Tongue (tissue), 2 donors: ENCODE data around the gene PACS2. TPM values are rescaled to one million over a fixed set of nuclear protein-coding genes. Genes with fewer than 3 reads are reported as not detected.

Source experiments
- DNase-seq: peaks from one replicate; pipeline ENCODE4 v3.0.0-alpha.2; 2015
- total RNA-seq: library from RNA; depleted of rRNA; stranded (reverse); fragments of >200 nt; gene quantifications from one replicate; pipeline ENCODE4 v1.2.3, GENCODE V29; 2014

The PACS2 gene
- total RNA-seq, 1 donor from 2014 or later: 84.8 TPM

DNA sequence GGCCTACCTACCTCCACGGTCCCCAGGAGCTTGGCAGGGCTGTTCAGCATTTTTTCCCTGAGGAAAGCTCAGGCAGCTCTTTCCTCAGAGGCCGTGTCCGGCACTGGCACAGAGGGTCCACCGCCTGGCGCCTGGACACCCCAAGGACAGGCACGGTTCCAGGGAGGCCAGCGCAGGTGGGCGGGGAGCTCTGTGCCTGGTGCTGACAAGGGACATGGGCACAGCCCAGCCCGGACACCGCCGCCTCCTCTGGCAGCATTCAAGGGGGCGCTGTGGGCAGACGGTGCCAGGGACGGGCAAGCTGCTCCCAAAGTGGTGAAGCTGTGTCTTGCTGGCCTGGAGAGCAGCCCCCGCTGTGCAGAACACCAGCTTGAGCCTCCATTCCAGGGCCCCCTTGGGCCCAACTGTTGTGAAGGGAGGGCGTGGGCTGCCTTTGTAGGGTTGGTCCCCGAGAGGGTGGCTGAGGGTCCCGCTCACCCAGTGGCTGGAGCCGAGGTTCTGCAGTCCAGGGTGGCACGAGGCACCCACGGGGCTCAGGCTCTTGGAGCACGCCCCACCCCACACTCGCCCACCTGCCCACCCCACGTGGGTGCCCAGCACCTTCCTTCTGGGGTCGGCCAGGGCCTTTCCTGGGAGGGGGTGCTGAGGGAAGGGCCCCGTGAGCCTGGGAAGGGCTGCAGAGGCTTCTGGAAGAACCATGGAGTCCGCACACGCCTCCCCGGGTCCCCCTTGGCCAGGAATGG, 54.5 kb downstream of the PACS2 start:
- no peak for DNase-seq

GRCh38 chr14:105369653-105370040, 55.1 kb downstream of the PACS2 start:
- no peak for DNase-seq

DNA sequence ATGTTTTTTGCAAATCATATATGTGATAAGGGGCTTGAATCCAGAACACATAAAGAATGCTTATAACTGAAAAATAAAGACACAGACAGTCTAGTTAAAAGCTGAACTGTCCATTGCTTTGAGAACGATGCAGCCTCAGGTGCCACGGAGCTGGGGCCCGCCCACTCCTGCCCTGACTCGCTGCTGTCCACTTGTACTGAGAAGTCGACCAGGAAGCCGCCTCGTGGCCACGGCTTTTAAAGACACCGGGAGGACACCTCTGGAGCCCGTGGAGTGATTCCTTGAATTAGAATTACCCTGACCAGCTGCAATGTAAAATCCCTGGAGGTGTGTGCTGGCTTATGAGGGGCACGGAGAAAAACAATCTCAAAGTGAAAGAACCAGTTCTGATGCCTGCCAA, 59.8 kb downstream of the PACS2 start:
- DNase-seq: no peak

- DNase-seq: no peak
Measured at GRCh38 chr14:105375635-105376057, 61.1 kb downstream of the PACS2 start.

- no peak for DNase-seq
Measured at GRCh38 chr14:105376521-105377440, 62.2 kb downstream of the PACS2 start.

- no peak for DNase-seq
Measured at GRCh38 chr14:105377555-105378182, 63.1 kb downstream of the PACS2 start.

DNA sequence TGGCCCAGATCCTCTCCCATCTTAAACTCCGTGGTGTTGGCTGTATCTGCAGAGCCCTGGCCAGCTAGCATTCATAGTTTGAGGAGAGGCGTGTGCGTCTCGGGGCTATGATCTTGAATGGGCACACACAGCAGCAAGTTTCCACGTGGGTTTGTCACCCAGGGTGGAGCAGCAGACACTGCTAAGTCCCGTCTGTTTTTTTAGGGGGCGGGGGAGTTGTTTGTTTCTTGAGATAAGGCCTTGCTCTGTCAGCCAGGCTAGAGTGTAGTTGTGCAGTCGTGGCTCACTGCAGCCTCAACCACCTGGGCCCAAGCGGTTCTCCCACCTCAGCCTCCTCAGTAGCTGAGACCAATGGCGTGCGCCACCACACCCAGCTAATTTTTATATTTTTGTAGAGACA, 63.7 kb downstream of the PACS2 start:
- no peak for DNase-seq

GRCh38 chr14:105378873-105379685, 64.5 kb downstream of the PACS2 start:
- no peak for DNase-seq

DNA sequence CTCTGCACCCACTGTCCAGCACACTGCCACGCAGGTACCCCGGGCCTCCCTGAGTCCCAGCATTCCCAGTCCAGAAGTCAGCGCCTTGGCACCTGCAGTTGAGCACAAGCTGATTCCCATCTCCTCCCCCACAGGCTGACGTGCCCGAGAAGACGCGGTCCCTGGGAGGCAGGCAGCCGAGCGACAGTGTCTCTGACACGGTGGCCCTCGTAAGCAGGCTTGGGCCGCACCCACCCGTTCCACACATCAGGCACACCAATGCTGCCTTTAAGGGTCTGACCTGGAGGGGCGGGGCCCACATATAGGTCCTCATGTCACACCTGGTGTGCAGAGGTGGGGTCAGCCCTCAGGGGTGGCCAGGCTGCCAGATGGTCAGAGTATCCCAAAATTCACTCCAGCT, 65.4 kb downstream of the PACS2 start:
- no peak for DNase-seq

- no peak for DNase-seq
Measured at GRCh38 chr14:105380756-105381155, 66.2 kb downstream of the PACS2 start.

- DNase-seq: no peak
Measured at GRCh38 chr14:105381446-105382342, 67.1 kb downstream of the PACS2 start.

DNA sequence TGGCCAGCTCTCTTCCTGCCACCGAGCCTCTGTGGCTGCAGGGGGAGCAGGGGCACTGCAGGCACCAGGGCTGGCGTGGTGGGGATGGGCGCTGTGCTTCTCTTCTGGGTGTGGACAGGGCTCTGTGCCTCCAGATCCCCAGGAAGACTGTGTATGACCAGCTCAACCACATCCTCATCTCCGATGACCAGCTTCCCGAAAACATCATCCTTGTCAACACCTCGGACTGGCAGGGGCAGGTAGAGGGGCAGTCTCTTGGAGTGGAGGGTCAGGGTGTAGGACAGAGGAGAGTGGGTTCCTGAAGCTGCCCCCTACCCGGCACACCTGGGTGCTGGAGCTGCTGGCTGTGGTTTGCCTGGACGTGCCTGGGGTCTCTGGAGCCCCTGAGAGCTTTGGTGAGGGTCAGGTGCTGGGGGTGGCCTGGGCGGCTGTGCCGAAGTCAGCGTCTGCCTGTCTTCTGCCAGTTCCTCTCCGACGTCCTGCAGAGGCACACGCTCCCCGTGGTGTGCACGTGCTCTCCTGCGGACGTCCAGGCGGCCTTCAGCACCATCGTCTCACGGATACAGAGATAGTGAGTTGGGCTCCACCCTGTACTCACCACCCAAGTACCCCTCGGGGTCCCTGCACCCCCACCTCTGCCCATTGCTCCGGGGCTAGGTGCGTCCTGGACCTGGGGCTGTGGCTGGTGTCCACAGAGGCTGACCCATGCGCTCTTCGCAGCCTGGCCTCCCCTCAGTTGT, 68.0 kb downstream of the PACS2 start:
- no peak for DNase-seq

DNA sequence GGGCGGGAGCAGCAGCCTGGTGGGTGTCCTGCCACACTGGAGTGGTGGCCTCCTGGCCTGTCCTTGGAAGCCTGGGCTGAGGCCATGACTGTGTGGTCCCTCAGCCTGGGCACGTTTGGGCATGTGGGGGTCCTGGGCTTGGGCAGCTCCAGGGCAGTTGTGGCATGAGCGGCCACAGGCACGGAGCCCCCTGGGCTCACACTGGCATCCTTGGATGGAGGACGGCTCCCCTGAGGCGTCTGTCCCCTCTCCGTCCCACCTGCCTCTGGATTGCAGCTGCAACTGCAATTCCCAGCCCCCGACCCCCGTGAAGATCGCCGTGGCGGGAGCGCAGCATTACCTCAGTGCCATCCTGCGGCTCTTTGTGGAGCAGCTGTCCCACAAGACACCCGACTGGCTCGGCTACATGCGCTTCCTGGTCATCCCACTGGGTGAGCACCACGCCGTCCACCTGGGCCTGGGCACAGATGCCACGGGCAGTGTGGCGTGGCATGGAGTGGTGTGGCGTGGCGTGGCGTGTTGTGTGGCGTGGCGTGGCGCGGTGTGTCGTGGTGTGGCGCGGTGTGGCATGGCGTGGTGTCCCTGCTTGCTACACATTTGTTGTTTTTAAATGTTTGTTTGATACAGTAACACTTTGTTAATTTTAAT, 68.7 kb downstream of the PACS2 start:
- DNase-seq: no peak

- no peak for DNase-seq
Measured at GRCh38 chr14:105384041-105384557, 69.6 kb downstream of the PACS2 start.

DNA sequence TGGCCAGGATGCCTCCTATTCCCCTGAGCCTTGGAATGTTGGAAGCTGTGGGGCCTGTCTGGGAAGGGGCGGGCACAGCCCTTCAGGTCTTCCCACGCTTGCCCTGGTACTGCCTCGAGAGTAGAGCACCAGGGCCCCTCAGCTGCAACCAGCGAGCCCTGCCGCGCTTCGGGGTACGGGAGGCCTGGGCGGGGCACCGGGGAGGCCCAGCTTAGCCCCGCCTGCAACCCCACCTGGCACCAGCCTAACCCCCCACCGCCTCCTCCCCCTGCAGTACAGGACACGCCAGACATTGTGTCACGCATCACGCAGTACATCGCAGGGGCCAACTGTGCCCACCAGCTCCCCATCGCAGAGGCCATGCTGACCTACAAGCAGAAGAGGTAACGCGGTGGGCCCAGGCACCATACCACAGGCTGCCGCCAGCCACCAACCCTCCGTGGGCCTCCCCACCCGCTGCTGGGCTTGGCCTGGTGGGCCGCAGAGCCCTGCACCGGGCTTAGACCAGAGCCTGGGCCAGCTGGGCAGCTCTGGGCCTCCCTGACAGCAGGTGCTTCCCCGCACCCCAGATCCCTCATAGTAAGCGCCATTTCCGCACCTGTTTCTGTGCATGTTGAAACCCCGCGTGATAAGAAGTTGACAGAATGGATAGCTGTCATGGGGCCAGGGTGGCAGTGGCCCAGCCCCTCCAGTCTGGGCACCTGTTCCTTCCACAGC, 70.2 kb downstream of the PACS2 start:
- DNase-seq: peak; percentile 44

DNA sequence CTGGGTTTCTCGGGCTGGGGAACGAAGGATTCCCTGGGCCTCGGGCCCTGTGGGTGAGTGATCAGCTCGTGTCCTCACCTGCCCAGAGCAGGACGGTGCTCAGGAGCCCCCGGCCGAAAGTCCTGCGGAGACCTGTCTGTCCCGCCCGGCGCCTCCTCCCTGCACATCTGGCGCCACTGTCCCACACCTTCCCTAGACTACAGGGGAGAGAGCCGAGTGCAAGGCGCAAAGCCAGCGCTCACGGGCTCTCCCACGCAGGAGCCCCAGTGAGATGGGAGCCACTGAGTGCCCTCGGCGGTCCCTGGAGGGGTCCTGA, 70.7 kb downstream of the PACS2 start:
- DNase-seq: no peak

- DNase-seq: no peak
Measured at GRCh38 chr14:105385698-105386365, 71.3 kb downstream of the PACS2 start.
